ENCODE measurements around the gene ARID5A. TPM values are rescaled to one million over a fixed set of nuclear protein-coding genes. Genes with fewer than 3 reads are reported as not detected.

Gene ARID5A
- polyA plus RNA-seq, 3 donors = 7.7 to 71.1 (median 63.3) TPM

GRCh38 chr2:96505231-96505889, 31.2 kb upstream of the ARID5A start, which contains the start of gene NEURL3:
Gene NEURL3 (minus strand): TSS chr2:96505357. CDS start chr2:96505286, 71 bp downstream.
- 21 to 70% (median 67%) methylated on average over 9 of the region's 9 CpGs for WGBS, 3 donors
- H3K27ac ChIP-seq (ENCODE audit: low read depth, low read length) = no peak within 1 kb of the TSS

- no peak overlapping the region for H3K27ac ChIP-seq (ENCODE audit: low read depth, low read length)
- 80 to 95% (median 94%) methylated on average over 8 of the region's 8 CpGs for WGBS, 3 donors
Observed at GRCh38 chr2:96506016-96506906, 30.3 kb upstream of the ARID5A start.

GRCh38 chr2:96506907-96507240, 29.7 kb upstream of the ARID5A start:
- WGBS, 3 donors = 84 to 97% (median 94%) methylated on average over 7 of the region's 7 CpGs
- H3K27ac ChIP-seq (ENCODE audit: low read depth, low read length) = no peak overlapping the region

- H3K27ac ChIP-seq (ENCODE audit: low read depth, low read length) = no peak overlapping the region
- 6 to 10% (median 9%) methylated on average over 35 to 38 of the region's 38 CpGs for WGBS, 3 donors
Observed at GRCh38 chr2:96507957-96508520, 28.5 kb upstream of the ARID5A start.

- no peak overlapping the region for H3K27ac ChIP-seq (ENCODE audit: low read depth, low read length)
- WGBS, 3 donors = 58 to 68% (median 67%) methylated on average over 26 of the region's 26 CpGs
Observed at GRCh38 chr2:96508521-96509113, 27.9 kb upstream of the ARID5A start.

- H3K27ac ChIP-seq (ENCODE audit: low read depth, low read length) = no peak overlapping the region
- WGBS, 3 donors = 25 to 28% (median 25%) methylated on average over 32 of the region's 32 CpGs
Observed at GRCh38 chr2:96509114-96509846, 27.3 kb upstream of the ARID5A start.

- WGBS, 3 donors = 43 to 55% (median 52%) methylated on average over 8 to 11 of the region's 11 CpGs
Observed at GRCh38 chr2:96509847-96510230, 26.7 kb upstream of the ARID5A start.

GRCh38 chr2:96510931-96511595, 25.5 kb upstream of the ARID5A start:
- WGBS, 3 donors = 72 to 80% (median 79%) methylated on average over 6 of the region's 6 CpGs
- H3K27ac ChIP-seq (ENCODE audit: low read depth, low read length) = no peak overlapping the region

More at GRCh38 chr2:96509847-96510230, 26.7 kb upstream of the ARID5A start:
- H3K27ac ChIP-seq (ENCODE audit: low read depth, low read length) = no peak overlapping the region

- H3K27ac ChIP-seq (ENCODE audit: low read depth, low read length) = no peak overlapping the region
- 85 to 90% (median 90%) methylated on average over 4 of the region's 4 CpGs for WGBS, 3 donors
Observed at GRCh38 chr2:96511851-96512250, 24.7 kb upstream of the ARID5A start.

- whole genome bisulfite sequencing, 3 donors = 93 to 100% (median 93%) methylated on average over 1 to 4 of the region's 4 CpGs
- H3K27ac ChIP-seq (ENCODE audit: low read depth, low read length) = no peak overlapping the region
Observed at GRCh38 chr2:96512341-96512740, 24.2 kb upstream of the ARID5A start.

- no peak overlapping the region for H3K27ac ChIP-seq (ENCODE audit: low read depth, low read length)
- 81 to 92% (median 89%) methylated on average over 6 of the region's 6 CpGs for WGBS, 3 donors
Observed at GRCh38 chr2:96514521-96514920, 22.0 kb upstream of the ARID5A start.

- 63 to 98% (median 96%) methylated on average over 1 of the region's 1 CpG for WGBS, 3 donors
- H3K27ac ChIP-seq (ENCODE audit: low read depth, low read length) = no peak overlapping the region
Observed at GRCh38 chr2:96517079-96517478, 19.5 kb upstream of the ARID5A start.

- WGBS, 3 donors = 86 to 93% (median 86%) methylated on average over 4 of the region's 4 CpGs
- H3K27ac ChIP-seq (ENCODE audit: low read depth, low read length) = no peak overlapping the region
Observed at GRCh38 chr2:96520231-96520630, 16.3 kb upstream of the ARID5A start.

- 69 to 78% (median 72%) methylated on average over 3 of the region's 3 CpGs for WGBS, 3 donors
Observed at GRCh38 chr2:96520697-96521096, 15.9 kb upstream of the ARID5A start.

GRCh38 chr2:96521219-96521618, 15.3 kb upstream of the ARID5A start:
- 67 to 84% (median 80%) methylated on average over 2 of the region's 2 CpGs for WGBS, 3 donors
- no peak overlapping the region for H3K27ac ChIP-seq (ENCODE audit: low read depth, low read length)

More at GRCh38 chr2:96520697-96521096, 15.9 kb upstream of the ARID5A start:
- no peak overlapping the region for H3K27ac ChIP-seq (ENCODE audit: low read depth, low read length)

- H3K27ac ChIP-seq (ENCODE audit: low read depth, low read length) = no peak overlapping the region
- WGBS, 3 donors = 68 to 74% (median 73%) methylated on average over 9 of the region's 9 CpGs
Observed at GRCh38 chr2:96522304-96523203, 14.0 kb upstream of the ARID5A start.

All from adipose tissue (tissue), 3 donors.